Caco-2 (cell line): ENCODE results near the gene CPNE6. TPM values are rescaled to one million over a fixed set of nuclear protein-coding genes. Genes with fewer than 3 reads are reported as not detected.

Experiments used
- BruUV-seq: library from RNA; stranded (reverse); fragments of 400-500 nt; replicated peaks from 2 replicates; lab custom pipeline; 2021; lab: Mats Ljungman, UMichigan
- CTCF ChIA-PET: fragments of 300-600 bp; sonication (Branson Sonifier 250); formaldehyde crosslinking; loops from one replicate; lab custom pipeline; 2022; ENCODE audit warnings: antibody characterized with exemption; lab: Charles Lee
- POLR2A ChIA-PET: fragments of 300-600 bp; sonication (Branson Sonifier 250); formaldehyde crosslinking; loops from one replicate; lab custom pipeline; 2022; ENCODE audit warnings: antibody characterized with exemption; lab: Charles Lee
- DNase-seq, 2 experiments: peaks; one replicate each; pipeline versions ENCODE4 v3.0.0 to v3.0.0-alpha.2; 2020 to 2022
- H3K27me3 ChIP-seq: replicated peaks from 2 replicates; pipeline ENCODE4 v1.6.0; 2011; ENCODE audit warnings: low read length; ENCODE audit not compliant: control insufficient read depth, insufficient read depth
- H3K36me3 ChIP-seq: 2 replicates; pipeline ENCODE4 v1.5.1; 2011; ENCODE audit warnings: low read length; ENCODE audit not compliant: control insufficient read depth, insufficient read depth
- H3K4me1 ChIP-seq: fragments of 250-450 bp; sonication (Bioruptor Pico); 2 replicates; pipeline ENCODE4 v1.5.1; 2020; ENCODE audit warnings: mild to moderate bottlenecking
- H3K4me3 ChIP-seq: 2 replicates; pipeline ENCODE4 v1.5.1; 2011; ENCODE audit warnings: low read depth, mild to moderate bottlenecking, control low read depth, low read length
- H3K9me3 ChIP-seq: fragments of 250-450 bp; sonication (Bioruptor Pico); 2 replicates; pipeline ENCODE4 v1.5.1; 2020; ENCODE audit warnings: mild to moderate bottlenecking, moderate library complexity
- H3K27ac Mint-ChIP-seq: one replicate; pipeline ENCODE4 v1.8.0; 2022; ENCODE audit warnings: mixed read lengths; ENCODE audit not compliant: unreplicated experiment
- H3K27me3 Mint-ChIP-seq: one replicate; pipeline ENCODE4 v1.8.0; 2022; ENCODE audit warnings: mixed read lengths; ENCODE audit not compliant: insufficient read depth, unreplicated experiment
- H3K36me3 Mint-ChIP-seq: one replicate; pipeline ENCODE4 v1.8.0; 2022; ENCODE audit warnings: mild to moderate bottlenecking, mixed read lengths; ENCODE audit not compliant: insufficient read depth, unreplicated experiment
- H3K4me1 Mint-ChIP-seq: one replicate; pipeline ENCODE4 v1.8.0; 2022; ENCODE audit warnings: low read depth, mixed read lengths; ENCODE audit not compliant: unreplicated experiment
- H3K4me3 Mint-ChIP-seq: one replicate; pipeline ENCODE4 v1.8.0; 2022; ENCODE audit warnings: mild to moderate bottlenecking, moderate library complexity, mixed read lengths; ENCODE audit not compliant: unreplicated experiment
- H3K9me3 Mint-ChIP-seq: one replicate; pipeline ENCODE4 v1.8.0; 2022; ENCODE audit warnings: mixed read lengths; ENCODE audit not compliant: unreplicated experiment
- CTCF ChIP-seq, 2 experiments: fragments of 200-600 bp in 1 of 2; IDR thresholded peaks; 1 replicate in 1 of 2; 2 replicates in 1 of 2; pipeline versions ENCODE4 v1.5.1 to v1.8.0; 2011 to 2022; ENCODE audit warnings: antibody characterized with exemption in 1 of 2, control low read depth in 1 of 2, inconsistent platforms in 1 of 2, low read depth in 1 of 2, low read length in 1 of 2, mild to moderate bottlenecking in 1 of 2, moderate library complexity in 1 of 2; ENCODE audit not compliant: insufficient read depth in 1 of 2, severe bottlenecking in 1 of 2, unreplicated experiment in 1 of 2
- intact Hi-C: fragments of 100-400 bp; cut with micrococcal nuclease; formaldehyde crosslinking; loops from one replicate; pipeline ENCODE4 v1.10.0; 2022; ENCODE audit not compliant: unreplicated experiment
- total RNA-seq: library from RNA; stranded (reverse); gene quantifications from 2 replicates; pipeline ENCODE4 v1.2.3, GENCODE V29; 2022

Gene CPNE6
- total RNA-seq, 1 experiment from 2014 or later = not detected

GRCh38 chr14:24085215-24085614 is 13.9 kb downstream of the CPNE6 start:
- no peaks in the 10 kb centered on the region for H3K27me3 ChIP-seq
- Mint-ChIP-seq H3K27me3 (no peaks in the 10 kb centered on the region), H3K9me3 (no peaks in the 10 kb centered on the region), H3K4me1 (peaks cover 8% of the 10 kb centered on the region), H3K27ac (no peak overlapping the region), H3K36me3 (peaks cover 8% of the 10 kb centered on the region), H3K4me3 (no peak overlapping the region)
- H3K4me3 ChIP-seq = no peak overlapping the region
- H3K9me3 ChIP-seq = no peaks in the 10 kb centered on the region
- no peak for DNase-seq
- ChIA-PET CTCF (interaction anchor here (1.0 kb wide), 1 partner anchor 27 kb away, joined by 3 read pairs; no protein-coding TSS in a partner anchor), POLR2A (no interaction called here)
- peaks cover 14% of the 10 kb centered on the region for H3K4me1 ChIP-seq
- intact Hi-C loops = no loop called here
- TF ChIP-seq CTCF (IDR thresholded peaks at IDR 0.05; ENCODE audit: insufficient read depth in 1 of 2, low read depth in 1 of 2, low read length in 1 of 2, severe bottlenecking in 1 of 2, unreplicated experiment in 1 of 2) = no peak
- BruUV-seq = no TSS peak
- no peaks in the 10 kb centered on the region for H3K36me3 ChIP-seq

GRCh38 chr14:24086193-24086955 is 15.0 kb downstream of the CPNE6 start:
- peaks cover 8% of the 10 kb centered on the region for H3K4me1 ChIP-seq
- H3K27me3 ChIP-seq = no peaks in the 10 kb centered on the region
- no peak overlapping the region for H3K4me3 Mint-ChIP-seq
- intact Hi-C loops = no loop called here
- ChIA-PET POLR2A (no interaction called here), CTCF (interaction anchor here (1.2 to 1.3 kb wide), 2 partner anchors 22 to 28 kb away, joined by 4 to 5 read pairs; no protein-coding TSS in a partner anchor)
- H3K27me3 Mint-ChIP-seq = no peaks in the 10 kb centered on the region
- H3K36me3 Mint-ChIP-seq = peaks cover 5% of the 10 kb centered on the region
- no peak overlapping the region for H3K27ac Mint-ChIP-seq
- no peaks in the 10 kb centered on the region for H3K9me3 ChIP-seq
- H3K4me3 ChIP-seq = no peak overlapping the region
- no peak for DNase-seq
- no peaks in the 10 kb centered on the region for H3K36me3 ChIP-seq
- no peak for TF ChIP-seq CTCF (IDR thresholded peaks at IDR 0.05; ENCODE audit: insufficient read depth in 1 of 2, low read depth in 1 of 2, low read length in 1 of 2, severe bottlenecking in 1 of 2, unreplicated experiment in 1 of 2)
- no peaks in the 10 kb centered on the region for H3K9me3 Mint-ChIP-seq
- peaks cover 8% of the 10 kb centered on the region for H3K4me1 Mint-ChIP-seq
- BruUV-seq = no TSS peak

- peaks cover 6% of the 10 kb centered on the region for H3K4me1 Mint-ChIP-seq
- no peak overlapping the region for H3K4me3 Mint-ChIP-seq
- Histone ChIP-seq H3K27me3 (no peaks in the 10 kb centered on the region), H3K4me3 (no peak overlapping the region), H3K4me1 (peaks cover 5% of the 10 kb centered on the region), H3K9me3 (no peaks in the 10 kb centered on the region), H3K36me3 (no peaks in the 10 kb centered on the region)
- peaks cover 5% of the 10 kb centered on the region for H3K36me3 Mint-ChIP-seq
- DNase-seq = no peak
- ChIA-PET CTCF (interaction anchor here (1.2 to 1.3 kb wide), 2 partner anchors 22 to 28 kb away, joined by 4 to 5 read pairs; no protein-coding TSS in a partner anchor), POLR2A (no interaction called here)
- no peak overlapping the region for H3K27ac Mint-ChIP-seq
- no peaks in the 10 kb centered on the region for H3K27me3 Mint-ChIP-seq
- BruUV-seq = no TSS peak
- no peaks in the 10 kb centered on the region for H3K9me3 Mint-ChIP-seq
- TF ChIP-seq CTCF (IDR thresholded peaks at IDR 0.05; ENCODE audit: insufficient read depth in 1 of 2, low read depth in 1 of 2, low read length in 1 of 2, severe bottlenecking in 1 of 2, unreplicated experiment in 1 of 2) = no peak
- intact Hi-C loops = no loop called here
These were observed 15.6 kb downstream of the CPNE6 start for GRCh38 chr14:24087004-24087403.
